NCI-H82 treated with DMSO at 0.1 percent for 48 hours (cell line): Measurements from ENCODE around the gene N4BP2.

Experiments used
- DNase-seq: peaks from one replicate; lab custom pipeline; 2025; ENCODE audit not compliant: unreplicated experiment; lab: John Stamatoyannopoulos, UW

The N4BP2 gene

DNA sequence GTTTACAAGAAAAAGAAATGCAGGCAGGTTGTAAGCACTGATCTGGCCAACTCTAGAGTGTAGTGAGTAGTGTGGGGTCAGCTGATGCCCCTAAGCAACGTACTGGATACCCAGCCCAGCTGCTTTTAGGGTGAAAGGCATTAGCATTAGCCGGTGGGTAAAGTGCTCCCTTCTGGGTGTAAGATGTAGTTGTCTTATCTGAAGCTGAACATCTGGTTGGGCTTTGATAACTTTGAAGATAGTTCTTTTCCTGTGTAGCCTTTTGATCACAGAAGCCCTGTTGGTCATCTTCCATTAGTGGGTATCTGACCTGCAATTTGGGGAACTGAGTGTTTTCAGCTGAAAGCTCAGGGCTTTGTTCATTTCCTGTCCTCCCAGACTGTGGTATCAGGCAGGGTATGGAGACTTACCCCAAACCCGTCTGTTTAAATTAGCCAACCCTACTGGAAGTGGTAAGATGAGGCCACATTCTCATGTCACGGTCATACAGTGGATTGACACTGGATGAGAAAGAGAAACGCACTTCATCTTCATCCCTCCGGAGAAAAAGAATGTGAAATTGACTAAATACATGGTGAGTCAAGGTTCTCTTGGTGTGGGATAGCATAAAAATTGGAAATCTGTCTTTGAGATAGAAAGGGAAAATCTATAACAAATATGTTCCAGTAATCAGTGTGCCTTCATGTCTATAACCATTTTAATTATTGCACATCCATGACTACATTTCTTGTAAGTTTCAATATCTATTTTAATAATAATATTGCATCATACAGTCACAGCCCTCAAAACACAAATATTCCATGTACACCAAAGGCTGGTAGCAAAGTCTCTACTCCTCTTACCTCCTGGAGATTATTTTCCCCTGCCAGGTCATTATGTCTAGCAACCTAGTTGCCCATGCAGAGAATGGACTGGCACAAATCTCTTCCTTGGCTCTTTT is 148.9 kb downstream of the N4BP2 start:
- no peak for DNase-seq

DNA sequence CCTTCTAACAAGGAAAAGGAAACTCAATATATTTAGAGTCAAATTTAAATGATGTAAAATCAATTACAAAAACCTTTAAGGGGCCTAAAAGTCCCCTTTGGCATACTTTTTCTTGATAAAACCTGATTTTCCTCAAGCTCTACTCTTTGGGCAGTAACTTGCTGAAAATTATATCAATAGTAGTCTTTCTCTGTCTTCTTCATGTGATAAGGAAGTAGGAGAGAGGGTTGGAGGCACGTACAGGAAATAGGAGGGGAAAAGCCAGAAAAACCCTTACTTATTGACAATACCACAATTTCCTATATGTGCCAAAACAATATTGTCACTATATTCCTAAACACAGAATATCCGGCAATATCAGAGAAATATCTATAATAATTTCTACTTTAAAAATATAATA is 149.8 kb downstream of the N4BP2 start:
- DNase-seq = no peak
